Stomach (tissue), 9 donors: ENCODE measurements around the gene RPS5. TPM values are rescaled to one million over a fixed set of nuclear protein-coding genes. Genes with fewer than 3 reads are reported as not detected.

Experiments
- DNase-seq, 2 donors: peaks; one replicate each; pipeline versions ENCODE4 v3.0.0 to v3.0.0-alpha.2; 2013 to 2019
- H3K27ac ChIP-seq, 5 donors: fragments of 200-600 bp in 4 of 5; sonication (generic) in 4 of 5; one replicate each; pipeline ENCODE4 v1.5.1; 2013 to 2019; ENCODE audit warnings: mild to moderate bottlenecking in 1 of 5, moderate library complexity in 1 of 5
- H3K27me3 ChIP-seq, 3 donors: fragments of 200-600 bp; sonication (generic); one replicate each; pipeline ENCODE4 v1.5.1; 2017 to 2019; ENCODE audit warnings: mixed run types in 1 of 3
- H3K36me3 ChIP-seq, 4 donors: fragments of 200-600 bp; sonication (generic); 1 replicate in 3 of 4; 2 replicates in 1 of 4; pipeline ENCODE4 v1.5.1; 2016 to 2019
- H3K4me1 ChIP-seq, 4 donors: fragments of 200-600 bp; sonication (generic); one replicate each; pipeline ENCODE4 v1.5.1; 2016 to 2019
- H3K4me3 ChIP-seq, 4 donors: fragments of 200-600 bp; sonication (generic) in 3 of 4; one replicate each; pipeline ENCODE4 v1.5.1; 2016 to 2019; ENCODE audit warnings: mild to moderate bottlenecking in 1 of 4
- H3K9me3 ChIP-seq, 4 donors: fragments of 200-600 bp; sonication (generic); one replicate each; pipeline ENCODE4 v1.5.1; 2016 to 2019
- CTCF ChIP-seq, 7 experiments: fragments of 450-650 bp in 4 of 7; fragments of 200-600 bp in 3 of 7; sonication (generic) in 3 of 7; IDR thresholded peaks; one replicate each; pipeline ENCODE4 v1.5.1; 2016 to 2019; ENCODE audit warnings: antibody characterized with exemption in 7 of 7, control low read depth in 2 of 7, mild to moderate bottlenecking in 1 of 7
- EP300 ChIP-seq: sonication (generic); formaldehyde crosslinking; IDR thresholded peaks from one replicate; pipeline ENCODE4 v1.6.1; 2017; ENCODE audit warnings: antibody characterized with exemption
- POLR2A ChIP-seq, 4 donors: fragments of 450-650 bp; IDR thresholded peaks; one replicate each; pipeline ENCODE4 v1.6.1; 2016; ENCODE audit warnings: antibody characterized with exemption in 4 of 4, control low read depth in 2 of 4, mild to moderate bottlenecking in 1 of 4, moderate library complexity in 1 of 4
- POLR2AphosphoS5 ChIP-seq, 3 donors: sonication (generic); formaldehyde crosslinking; IDR thresholded peaks; one replicate each; pipeline ENCODE4 v1.6.1; 2016; ENCODE audit warnings: antibody characterized with exemption in 3 of 3
- WGBS, 5 donors: extraction: QIAGEN DNeasy Blood & Tissue Kit in 3 of 5; methylation state at CpG; one replicate each; pipeline versions ENCODE4 v1.1.5 to v1.1.7; 2013 to 2018; 5-methylcytosine and 5-hydroxymethylcytosine counted together
- intact Hi-C: fragments of 100-400 bp; cut with DNase I; formaldehyde crosslinking; loops from one replicate; pipeline ENCODE4 v1.15.1; 2023; ENCODE audit warnings: low total_unique reads
- polyA plus RNA-seq, 3 donors: library from polyadenylated mRNA; stranded (reverse); fragments of 200-250 nt; gene quantifications; one replicate each; pipeline ENCODE4 v1.2.3, GENCODE V29; 2013
- total RNA-seq, 5 donors: library from RNA; depleted of rRNA; stranded (reverse); fragments of >200 nt; gene quantifications; one replicate each; pipeline versions ENCODE4 v1.1.0 to v1.2.3, GENCODE V29; 2014 to 2016
- donor health status: healthy with polysubstance abuse.
- donor health status: Bipolar disorder and iron deficiency.
- donor health status: healthy.

RPS5 gene
- total and polyA plus RNA-seq, 8 donors, result 801 to 2,322 (median 1,502) TPM

- TF ChIP-seq POLR2AphosphoS5 (IDR thresholded peaks at IDR 0.05) (no peak), EP300 (no peak), CTCF (IDR thresholded peaks at IDR 0.05) (no peak), POLR2A (IDR thresholded peaks at IDR 0.05) (no peak)
- intact Hi-C loops, result no loop called here
- no peak for DNase-seq
- Histone ChIP-seq H3K27ac (no peak overlapping the region), H3K27me3 (peaks cover 5 to 78% (median 23%) of the 10 kb centered on the region in 3 donors), H3K36me3 (peaks cover 0 to 5% (median 0%) of the 10 kb centered on the region in 4 donors), H3K9me3 (peaks cover 2 to 17% (median 12%) of the 10 kb centered on the region in 4 donors), H3K4me3 (no peak overlapping the region), H3K4me1 (peaks cover 7 to 32% (median 27%) of the 10 kb centered on the region in 4 donors)
- WGBS, 5 donors, result 89 to 96% (median 92%) methylated on average over 9 to 10 of the region's 10 CpGs
These were observed 31.8 kb upstream of the RPS5 start for GRCh38 chr19:58355215-58355796.

DNA sequence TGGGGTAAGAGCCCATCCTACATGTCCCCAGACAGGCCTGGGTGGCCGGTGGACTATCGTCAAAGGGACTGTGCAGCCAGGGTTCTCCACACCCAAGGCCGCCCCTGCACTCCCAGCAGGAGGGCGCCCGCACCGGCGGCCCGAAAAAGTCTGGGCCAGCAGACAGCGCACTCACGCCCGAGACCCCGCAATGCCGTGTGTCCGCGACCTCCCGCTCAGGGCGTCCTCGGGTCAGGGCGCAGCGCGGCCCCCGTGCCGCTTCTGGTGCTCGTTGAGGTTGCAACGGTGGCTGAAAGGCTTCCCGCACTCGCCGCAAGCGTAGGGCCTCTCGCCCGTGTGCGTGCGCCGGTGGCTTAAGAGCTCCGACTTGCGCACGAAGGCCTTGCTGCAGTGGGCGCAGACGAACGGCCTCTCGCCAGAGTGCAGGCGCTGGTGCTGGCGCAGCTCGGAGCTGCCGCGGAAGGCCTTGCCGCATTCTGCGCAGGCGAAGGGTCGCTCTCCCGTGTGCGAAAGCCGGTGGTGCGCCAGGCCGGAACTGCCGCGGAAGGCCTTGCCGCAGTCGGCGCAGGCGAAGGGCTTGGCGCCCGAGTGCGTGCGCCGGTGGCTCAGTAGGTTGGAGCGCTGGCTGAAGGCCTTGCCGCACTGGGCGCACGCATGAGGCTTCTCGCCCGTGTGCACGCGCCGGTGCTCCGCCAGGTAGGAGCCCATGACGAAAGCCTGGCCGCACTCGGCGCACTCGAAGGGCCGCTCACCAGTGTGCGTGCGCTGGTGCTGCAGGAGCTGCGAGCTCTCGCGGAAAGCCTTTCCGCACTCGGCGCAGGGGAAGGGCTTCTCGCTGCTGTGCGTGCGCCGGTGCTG, 30.9 kb upstream of the RPS5 start:
- peaks cover 0 to 3% (median 0%) of the 10 kb centered on the region in 4 donors for H3K36me3 ChIP-seq
- H3K27me3 ChIP-seq, result peaks cover 0 to 70% (median 15%) of the 10 kb centered on the region in 3 donors
- peak in 1 of 2 donors; percentile 75 for DNase-seq
- WGBS, 5 donors, result 13 to 33% (median 23%) methylated on average over 14 to 94 of the region's 94 CpGs
- peak overlapping the region; percentile 23 to 50 (median 30) for H3K4me3 ChIP-seq
- intact Hi-C loops, result no loop called here
- no peak for TF ChIP-seq CTCF (IDR thresholded peaks at IDR 0.05)
- no peak for TF ChIP-seq POLR2AphosphoS5 (IDR thresholded peaks at IDR 0.05)
- no peak for TF ChIP-seq EP300
- no peak for TF ChIP-seq POLR2A (IDR thresholded peaks at IDR 0.05)
- H3K4me1 ChIP-seq, result peaks cover 7 to 25% (median 21%) of the 10 kb centered on the region in 4 donors
- H3K27ac ChIP-seq, result no peak overlapping the region
- peaks cover 2 to 17% (median 12%) of the 10 kb centered on the region in 4 donors for H3K9me3 ChIP-seq

GRCh38 chr19:58356766-58357480, 30.1 kb upstream of the RPS5 start:
- H3K4me1 ChIP-seq, result peaks cover 11 to 32% (median 27%) of the 10 kb centered on the region in 4 donors
- peaks cover 0 to 3% (median 0%) of the 10 kb centered on the region in 4 donors for H3K36me3 ChIP-seq
- TF ChIP-seq POLR2A (IDR thresholded peaks at IDR 0.05), result no peak
- no peak for TF ChIP-seq CTCF (IDR thresholded peaks at IDR 0.05)
- TF ChIP-seq POLR2AphosphoS5 (IDR thresholded peaks at IDR 0.05), result no peak
- no peak for TF ChIP-seq EP300
- H3K9me3 ChIP-seq, result peaks cover 2 to 17% (median 12%) of the 10 kb centered on the region in 4 donors
- H3K27me3 ChIP-seq, result peaks cover 0 to 62% (median 14%) of the 10 kb centered on the region in 3 donors
- H3K4me3 ChIP-seq, result peak overlapping the region; percentile 23 to 50 (median 30)
- DNase-seq, result peak in 1 of 2 donors; percentile 52
- 28 to 60% (median 50%) methylated on average over 44 to 75 of the region's 75 CpGs for WGBS, 5 donors
- intact Hi-C loops, result no loop called here
- H3K27ac ChIP-seq, result no peak overlapping the region
